ENCODE results near the gene MORC2.

The MORC2 gene

GRCh38 chr22:30883586-30884145 is 84.9 kb downstream of the MORC2 start:
- H3K27me3 ChIP-seq (ENCODE audit: insufficient read depth, poor library complexity, severe bottlenecking): no peaks in the 10 kb centered on the region
- H3K4me3 ChIP-seq (replicated peaks; ENCODE audit: insufficient read depth, low read length): no peak overlapping the region
- no peak overlapping the region for H3K27ac ChIP-seq (replicated peaks)
- DNase-seq (ENCODE audit: low read depth in 1 of 2, low spot score in 1 of 2): no peak
- TF ChIP-seq SPI1 (IDR thresholded peaks at IDR 0.05; ENCODE audit: borderline replicate concordance, low read depth): no peak

- Histone ChIP-seq H3K27me3 (ENCODE audit: insufficient read depth, poor library complexity, severe bottlenecking) (no peaks in the 10 kb centered on the region), H3K27ac (replicated peaks) (no peak overlapping the region), H3K4me3 (replicated peaks; ENCODE audit: insufficient read depth, low read length) (no peak overlapping the region)
- no peak for TF ChIP-seq GABPA (IDR thresholded peaks at IDR 0.05; ENCODE audit: low read depth)
- TF ChIP-seq POLR2AphosphoS5 (IDR thresholded peaks at IDR 0.05; ENCODE audit: low read depth): no peak
- TF ChIP-seq REST (IDR thresholded peaks at IDR 0.05; ENCODE audit: insufficient replicate concordance, low read depth): no peak
- TF ChIP-seq CTCF (IDR thresholded peaks at IDR 0.05; ENCODE audit: insufficient read depth, low read length): no peak
- TF ChIP-seq SPI1 (IDR thresholded peaks at IDR 0.05; ENCODE audit: borderline replicate concordance, low read depth): no peak
- no peak for DNase-seq (ENCODE audit: low read depth in 1 of 2, low spot score in 1 of 2)
These were observed 85.5 kb downstream of the MORC2 start for GRCh38 chr22:30882974-30883533.

- no peak overlapping the region for H3K4me3 ChIP-seq (replicated peaks; ENCODE audit: insufficient read depth, low read length)
- H3K27me3 ChIP-seq (ENCODE audit: insufficient read depth, poor library complexity, severe bottlenecking): no peaks in the 10 kb centered on the region
- no peak for DNase-seq (ENCODE audit: low read depth in 1 of 2, low spot score in 1 of 2)
- no peak overlapping the region for H3K27ac ChIP-seq (replicated peaks)
- TF ChIP-seq SPI1 (IDR thresholded peaks at IDR 0.05; ENCODE audit: borderline replicate concordance, low read depth): no peak
- no peak for TF ChIP-seq POLR2AphosphoS5 (IDR thresholded peaks at IDR 0.05; ENCODE audit: low read depth)
- TF ChIP-seq GABPA (IDR thresholded peaks at IDR 0.05; ENCODE audit: low read depth): no peak
- no peak for TF ChIP-seq CTCF (IDR thresholded peaks at IDR 0.05; ENCODE audit: insufficient read depth, low read length)
- no peak for TF ChIP-seq REST (IDR thresholded peaks at IDR 0.05; ENCODE audit: insufficient replicate concordance, low read depth)
These were observed 86.3 kb downstream of the MORC2 start for GRCh38 chr22:30882184-30882717.

GRCh38 chr22:30881361-30882183 is 87.0 kb downstream of the MORC2 start:
- Histone ChIP-seq H3K4me3 (replicated peaks; ENCODE audit: insufficient read depth, low read length) (no peak overlapping the region), H3K27me3 (ENCODE audit: insufficient read depth, poor library complexity, severe bottlenecking) (no peaks in the 10 kb centered on the region), H3K27ac (replicated peaks) (no peak overlapping the region)
- no peak for TF ChIP-seq GABPA (IDR thresholded peaks at IDR 0.05; ENCODE audit: low read depth)
- TF ChIP-seq CTCF (IDR thresholded peaks at IDR 0.05; ENCODE audit: insufficient read depth, low read length): no peak
- no peak for TF ChIP-seq POLR2AphosphoS5 (IDR thresholded peaks at IDR 0.05; ENCODE audit: low read depth)
- no peak for TF ChIP-seq REST (IDR thresholded peaks at IDR 0.05; ENCODE audit: insufficient replicate concordance, low read depth)
- TF ChIP-seq SPI1 (IDR thresholded peaks at IDR 0.05; ENCODE audit: borderline replicate concordance, low read depth): no peak
- no peak for DNase-seq (ENCODE audit: low read depth in 1 of 2, low spot score in 1 of 2)
